T-helper 2 cell (primary cell): ENCODE results near the gene UBE2J2.

Experiments used
- DNase-seq, 5 experiments: peaks; one replicate each; pipeline versions ENCODE4 v3.0.0 to v3.0.0-alpha.2; 2012 to 2022

UBE2J2 gene

GRCh38 chr1:1225913-1226312, 47.7 kb downstream of the UBE2J2 start:
- no peak for DNase-seq

- no peak for DNase-seq
Measured at GRCh38 chr1:1225238-1225845, 48.3 kb downstream of the UBE2J2 start.

GRCh38 chr1:1223891-1224290, 49.8 kb downstream of the UBE2J2 start:
- DNase-seq: no peak

- no peak for DNase-seq
Measured at GRCh38 chr1:1223321-1223720, 50.3 kb downstream of the UBE2J2 start.

GRCh38 chr1:1222575-1223225, 51.0 kb downstream of the UBE2J2 start:
- no peak for DNase-seq

GRCh38 chr1:1221887-1222574, 51.6 kb downstream of the UBE2J2 start:
- no peak for DNase-seq

GRCh38 chr1:1220197-1220596, 53.5 kb downstream of the UBE2J2 start:
- DNase-seq: no peak

GRCh38 chr1:1219341-1219740, 54.3 kb downstream of the UBE2J2 start:
- DNase-seq: peak in 3 of 5 experiments; percentile 54 to 92 (median 59)

GRCh38 chr1:1218524-1219200, 55.0 kb downstream of the UBE2J2 start:
- no peak for DNase-seq

GRCh38 chr1:1217621-1218523, 55.8 kb downstream of the UBE2J2 start:
- DNase-seq: peak in 2 of 5 experiments; percentile 48 to 52

- peak in 4 of 5 experiments; percentile 37 to 90 (median 59) for DNase-seq
Measured at GRCh38 chr1:1216770-1217620, 56.7 kb downstream of the UBE2J2 start.

GRCh38 chr1:1215881-1216605, 57.6 kb downstream of the UBE2J2 start:
- no peak for DNase-seq

GRCh38 chr1:1215080-1215676, 58.5 kb downstream of the UBE2J2 start:
- DNase-seq: no peak

- DNase-seq: peak in 4 of 5 experiments; percentile 32 to 69 (median 52)
Measured at GRCh38 chr1:1213345-1214265, 60.0 kb downstream of the UBE2J2 start, which contains the start of gene TNFRSF4. TNFRSF4 (minus strand) TSS chr1:1214153; CDS start chr1:1214127, 26 bp downstream.

GRCh38 chr1:1212780-1213344, 60.8 kb downstream of the UBE2J2 start:
- DNase-seq: peak in 3 of 5 experiments; percentile 36 to 85 (median 73)

GRCh38 chr1:1211541-1212441, 61.9 kb downstream of the UBE2J2 start:
- DNase-seq: peak in 2 of 5 experiments; percentile 6 to 7
